ENCODE data around the gene STPG1. TPM values are rescaled to one million over a fixed set of nuclear protein-coding genes. Genes with fewer than 3 reads are reported as not detected.

The STPG1 gene
- total and polyA plus RNA-seq, 9 of the 15 experiments (the other 6 are each of a cell fraction or from before 2014, with no cell fraction given): 5.0 to 11.9 (median 8.3) TPM

DNA sequence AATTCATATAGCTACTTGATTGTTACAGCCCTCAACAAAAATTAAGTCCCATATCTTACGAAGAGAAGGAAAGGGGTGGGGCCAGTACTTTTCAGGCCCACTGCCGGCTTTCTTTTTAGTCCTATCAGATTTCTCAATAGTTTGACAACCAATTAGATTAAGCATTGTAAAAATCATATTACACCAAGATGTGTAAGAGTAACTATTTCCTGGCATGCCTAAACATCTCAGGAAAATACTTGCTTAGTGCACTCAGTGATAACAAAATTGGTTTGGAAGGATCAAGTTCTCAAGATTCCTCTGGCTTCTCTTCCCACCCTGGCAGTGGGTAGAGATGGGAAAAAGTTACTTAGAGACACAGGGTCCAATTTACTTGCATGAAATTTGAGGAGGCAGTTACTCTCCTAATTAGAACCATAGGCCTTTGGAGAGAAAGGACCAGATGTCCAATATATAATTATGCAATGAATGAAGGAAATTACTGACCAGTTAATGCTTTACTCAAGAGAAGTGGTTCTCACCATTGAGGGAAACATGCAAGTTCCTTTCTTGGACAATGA lies 30.1 kb downstream of the STPG1 start (continued):
- TF ChIP-seq, protein P1, sequence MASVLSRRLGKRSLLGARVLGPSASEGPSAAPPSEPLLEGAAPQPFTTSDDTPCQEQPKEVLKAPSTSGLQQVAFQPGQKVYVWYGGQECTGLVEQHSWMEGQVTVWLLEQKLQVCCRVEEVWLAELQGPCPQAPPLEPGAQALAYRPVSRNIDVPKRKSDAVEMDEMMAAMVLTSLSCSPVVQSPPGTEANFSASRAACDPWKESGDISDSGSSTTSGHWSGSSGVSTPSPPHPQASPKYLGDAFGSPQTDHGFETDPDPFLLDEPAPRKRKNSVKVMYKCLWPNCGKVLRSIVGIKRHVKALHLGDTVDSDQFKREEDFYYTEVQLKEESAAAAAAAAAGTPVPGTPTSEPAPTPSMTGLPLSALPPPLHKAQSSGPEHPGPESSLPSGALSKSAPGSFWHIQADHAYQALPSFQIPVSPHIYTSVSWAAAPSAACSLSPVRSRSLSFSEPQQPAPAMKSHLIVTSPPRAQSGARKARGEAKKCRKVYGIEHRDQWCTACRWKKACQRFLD (CRISPR knock-in tag; IDR thresholded peaks at IDR 0.05): no peak
- no peak for TF ChIP-seq CTBP1 (IDR thresholded peaks at IDR 0.05; ENCODE audit: borderline replicate concordance)
- TF ChIP-seq, protein P2, sequence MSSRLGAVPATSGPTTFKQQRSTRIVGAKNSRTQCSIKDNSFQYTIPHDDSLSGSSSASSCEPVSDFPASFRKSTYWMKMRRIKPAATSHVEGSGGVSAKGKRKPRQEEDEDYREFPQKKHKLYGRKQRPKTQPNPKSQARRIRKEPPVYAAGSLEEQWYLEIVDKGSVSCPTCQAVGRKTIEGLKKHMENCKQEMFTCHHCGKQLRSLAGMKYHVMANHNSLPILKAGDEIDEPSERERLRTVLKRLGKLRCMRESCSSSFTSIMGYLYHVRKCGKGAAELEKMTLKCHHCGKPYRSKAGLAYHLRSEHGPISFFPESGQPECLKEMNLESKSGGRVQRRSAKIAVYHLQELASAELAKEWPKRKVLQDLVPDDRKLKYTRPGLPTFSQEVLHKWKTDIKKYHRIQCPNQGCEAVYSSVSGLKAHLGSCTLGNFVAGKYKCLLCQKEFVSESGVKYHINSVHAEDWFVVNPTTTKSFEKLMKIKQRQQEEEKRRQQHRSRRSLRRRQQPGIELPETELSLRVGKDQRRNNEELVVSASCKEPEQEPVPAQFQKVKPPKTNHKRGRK (tag; IDR thresholded peaks at IDR 0.05): no peak
- TF ChIP-seq, protein P3, sequence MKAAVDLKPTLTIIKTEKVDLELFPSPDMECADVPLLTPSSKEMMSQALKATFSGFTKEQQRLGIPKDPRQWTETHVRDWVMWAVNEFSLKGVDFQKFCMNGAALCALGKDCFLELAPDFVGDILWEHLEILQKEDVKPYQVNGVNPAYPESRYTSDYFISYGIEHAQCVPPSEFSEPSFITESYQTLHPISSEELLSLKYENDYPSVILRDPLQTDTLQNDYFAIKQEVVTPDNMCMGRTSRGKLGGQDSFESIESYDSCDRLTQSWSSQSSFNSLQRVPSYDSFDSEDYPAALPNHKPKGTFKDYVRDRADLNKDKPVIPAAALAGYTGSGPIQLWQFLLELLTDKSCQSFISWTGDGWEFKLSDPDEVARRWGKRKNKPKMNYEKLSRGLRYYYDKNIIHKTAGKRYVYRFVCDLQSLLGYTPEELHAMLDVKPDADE (conservative IDR thresholded peaks at IDR 0.05; ENCODE audit: control insufficient read depth, low read depth, low read length): no peak

DNA sequence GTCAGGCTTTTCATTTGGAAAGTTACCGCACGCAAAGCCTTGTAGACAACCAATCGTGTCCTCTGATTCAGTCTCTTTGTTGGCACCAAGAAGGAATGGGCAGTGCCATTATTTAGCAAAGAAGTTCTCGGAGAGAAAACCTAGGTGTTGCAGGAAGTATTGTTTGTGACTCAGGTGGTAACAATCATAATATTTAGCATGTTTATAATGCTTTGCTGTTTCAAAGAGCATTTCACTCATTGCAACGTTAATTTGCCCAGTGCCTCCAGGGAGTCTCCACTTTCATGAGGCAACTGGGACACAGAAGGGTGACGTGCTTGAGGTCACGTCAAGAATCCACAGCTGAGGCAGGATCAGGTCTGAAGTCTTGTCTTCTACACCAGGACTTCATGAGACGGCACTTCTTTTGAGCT lies 31.4 kb downstream of the STPG1 start:
- ATAC-seq: no peak
- ChIA-PET POLR2A (interaction anchor here (0.7 to 1.7 kb wide), 4 partner anchors 9 to 705 kb away, joined by 3 to 7 read pairs (median 4); no protein-coding TSS in a partner anchor), CTCF (ENCODE audit: low intra/inter-chr PET ratio) (no interaction called here)
- FAIRE-seq: no peak
- Histone ChIP-seq H3K9me1 (ENCODE audit: control insufficient read depth, insufficient read depth, low read length) (no peaks in the 10 kb centered on the region), H3K9me3 (replicated peaks; ENCODE audit: control insufficient read depth, insufficient read depth, low read depth, low read length) (no peaks in the 10 kb centered on the region), H3K27ac (ENCODE audit: extremely low read depth, low read depth, low read length) (no peak overlapping the region), H3K4me3 (no peak overlapping the region), H4K20me1 (replicated peaks; ENCODE audit: control insufficient read depth, insufficient read depth, low read length) (no peaks in the 10 kb centered on the region; the same call in 1 of the 2 replicates), H3K4me1 (replicated peaks in 1 of 2; ENCODE audit: control insufficient read depth in 2 of 2, insufficient read depth in 2 of 2, low read length in 2 of 2) (no peaks in the 10 kb centered on the region), H3K4me2 (ENCODE audit: insufficient read depth, low read length) (no peak overlapping the region), H3K9ac (ENCODE audit: insufficient read depth in 1 of 2, low read depth in 2 of 2, low read length in 2 of 2) (no peak overlapping the region), H3K36me3 (ENCODE audit: control insufficient read depth, insufficient read depth, low read length) (no peaks in the 10 kb centered on the region), H3K27me3 (ENCODE audit: control insufficient read depth in 2 of 2, insufficient read depth in 2 of 2, low read length in 2 of 2) (peaks cover 0 to 21% of the 10 kb centered on the region in 2 experiments; a peak in 3 of 5 replicates), H3K79me2 (ENCODE audit: control insufficient read depth, insufficient read depth, low read length) (no peaks in the 10 kb centered on the region), H2AFZ (ENCODE audit: low read depth, low read length) (no peak overlapping the region)
- in situ Hi-C loops (cut with MboI) (loop anchor here (5.0 kb wide), 1 partner anchor 75 kb away; no protein-coding TSS in a partner anchor), intact Hi-C loops (cut with micrococcal nuclease) (loop anchor here (1.0 kb wide), 1 partner anchor 8 kb away; no protein-coding TSS in a partner anchor)
- BruUV-seq (replicated peaks): no TSS peak
- no peak for DNase-seq (ENCODE audit: extremely low read depth in 1 of 4, low spot score in 3 of 4)
- WGBS (ENCODE audit: insufficient coverage, low coverage, missing lambda C conversion rate): 46% methylated on average over 8 of the region's 8 CpGs
- no peak for TF ChIP-seq CHD4 (IDR thresholded peaks at IDR 0.05; ENCODE audit: insufficient read depth, insufficient replicate concordance, low read depth, low read length, poor library complexity, severe bottlenecking)
- no peak for TF ChIP-seq ZNF584 (CRISPR knock-in tag; IDR thresholded peaks at IDR 0.05; ENCODE audit: low read depth)
- TF ChIP-seq, protein P4, sequence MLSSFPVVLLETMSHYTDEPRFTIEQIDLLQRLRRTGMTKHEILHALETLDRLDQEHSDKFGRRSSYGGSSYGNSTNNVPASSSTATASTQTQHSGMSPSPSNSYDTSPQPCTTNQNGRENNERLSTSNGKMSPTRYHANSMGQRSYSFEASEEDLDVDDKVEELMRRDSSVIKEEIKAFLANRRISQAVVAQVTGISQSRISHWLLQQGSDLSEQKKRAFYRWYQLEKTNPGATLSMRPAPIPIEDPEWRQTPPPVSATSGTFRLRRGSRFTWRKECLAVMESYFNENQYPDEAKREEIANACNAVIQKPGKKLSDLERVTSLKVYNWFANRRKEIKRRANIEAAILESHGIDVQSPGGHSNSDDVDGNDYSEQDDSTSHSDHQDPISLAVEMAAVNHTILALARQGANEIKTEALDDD (IDR thresholded peaks at IDR 0.05): no peak
- TF ChIP-seq, protein P5, sequence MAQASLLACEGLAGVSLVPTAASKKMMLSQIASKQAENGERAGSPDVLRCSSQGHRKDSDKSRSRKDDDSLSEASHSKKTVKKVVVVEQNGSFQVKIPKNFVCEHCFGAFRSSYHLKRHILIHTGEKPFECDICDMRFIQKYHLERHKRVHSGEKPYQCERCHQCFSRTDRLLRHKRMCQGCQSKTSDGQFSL (CRISPR knock-in tag; IDR thresholded peaks at IDR 0.05): no peak
- TF ChIP-seq, protein P5 (tag; IDR thresholded peaks at IDR 0.05): no peak
- TF ChIP-seq PURB (CRISPR knock-in tag; IDR thresholded peaks at IDR 0.05; ENCODE audit: low read depth): no peak
- no peak for TF ChIP-seq CCAR2 (IDR thresholded peaks at IDR 0.05; ENCODE audit: low read depth, low read length)
- no peak for TF ChIP-seq MCM7 (IDR thresholded peaks at IDR 0.05)
- TF ChIP-seq NONO (IDR thresholded peaks at IDR 0.05; ENCODE audit: low read depth in 2 of 2, low read length in 1 of 2): no peak
